ENCODE measurements around the gene SLC26A1. TPM values are rescaled to one million over a fixed set of nuclear protein-coding genes. Genes with fewer than 3 reads are reported as not detected.

Gene SLC26A1
- total RNA-seq, 1 experiment from 2014 or later = 0.22 TPM

DNA sequence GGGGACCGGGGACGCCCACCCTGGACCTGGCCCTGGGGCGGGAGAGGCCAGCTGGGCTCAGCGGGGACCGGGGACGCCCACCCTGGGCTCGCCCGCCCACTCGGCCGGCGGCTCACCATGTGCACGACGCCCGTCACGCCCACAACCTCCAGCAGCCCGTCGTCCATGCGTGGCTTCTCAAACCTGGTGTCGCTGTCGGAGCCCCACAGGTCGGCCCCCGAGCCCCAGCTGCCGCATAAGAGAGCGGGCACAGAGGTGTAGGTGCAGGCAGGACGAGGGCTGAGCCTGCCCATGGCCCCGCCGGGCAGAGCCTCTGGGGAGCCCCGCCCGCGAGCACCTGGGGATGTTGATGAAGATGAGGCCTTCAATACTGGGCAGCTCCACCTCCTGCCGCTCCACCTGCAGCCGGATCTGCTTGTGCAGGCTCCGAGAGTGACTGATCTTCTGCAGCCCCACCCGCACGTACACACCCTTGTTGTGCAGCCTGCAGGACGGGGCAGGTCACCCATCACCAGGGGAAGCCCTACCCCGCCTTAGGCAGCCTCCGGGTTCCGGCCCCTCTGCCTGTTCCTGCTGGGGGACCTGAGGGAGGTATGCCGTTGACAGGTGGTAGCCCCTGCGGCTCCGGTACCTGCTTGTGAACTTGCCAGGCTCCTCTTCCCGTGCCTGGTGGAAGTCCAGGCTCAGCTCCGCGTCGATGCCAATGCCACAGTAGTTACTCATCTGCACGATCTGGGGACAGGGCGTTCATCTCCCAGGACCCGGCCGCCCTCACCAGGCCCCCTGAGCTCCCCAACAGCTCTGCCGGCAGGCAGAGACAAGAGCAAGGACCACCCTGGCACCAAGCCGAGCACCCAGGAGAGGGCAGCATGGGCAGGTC, 31.6 kb downstream of the SLC26A1 start:
- Histone ChIP-seq H2AFZ (ENCODE audit: low read depth, low read length, poor library complexity, severe bottlenecking) (no peak overlapping the region), H3K4me3 (replicated peaks in 1 of 2; ENCODE audit: low read depth in 1 of 2, low read length in 2 of 2) (peak overlapping the region; percentile 64 to 72), H3K9me3 (ENCODE audit: control insufficient read depth in 1 of 2, insufficient read depth in 1 of 2, low read depth in 1 of 2, low read length in 2 of 2) (no peaks in the 10 kb centered on the region), H3K79me2 (ENCODE audit: insufficient read depth, low read length) (no peaks in the 10 kb centered on the region; the same call in 1 of the 2 replicates), H3K9me2 (ENCODE audit: insufficient read depth) (no peaks in the 10 kb centered on the region), H3K27me3 (ENCODE audit: insufficient read depth, low read length) (no peaks in the 10 kb centered on the region), H4K20me1 (ENCODE audit: insufficient read depth) (no peaks in the 10 kb centered on the region), H3K4me2 (ENCODE audit: low read length) (peak overlapping the region; percentile 89), H3K27ac (ENCODE audit: low read depth, low read length) (peak overlapping the region; percentile 74), H3K4me1 (ENCODE audit: control insufficient read depth in 1 of 2, insufficient read depth in 2 of 2, low read length in 2 of 2) (peaks cover 5 to 20% of the 10 kb centered on the region in 2 experiments; a peak in 3 of 4 replicates), H3K36me3 (ENCODE audit: control insufficient read depth in 1 of 2, insufficient read depth in 2 of 2, low read length in 2 of 2) (no peaks in the 10 kb centered on the region), H3K9ac (ENCODE audit: low read length) (no peak overlapping the region)
- no peak for TF ChIP-seq FOSL1 (IDR thresholded peaks at IDR 0.05; ENCODE audit: low read depth)
- no peak for TF ChIP-seq EZH2 (IDR thresholded peaks at IDR 0.05)
- no peak for TF ChIP-seq SP1 (IDR thresholded peaks at IDR 0.05; ENCODE audit: low read depth)
- TF ChIP-seq JUND (IDR thresholded peaks at IDR 0.05) = no peak
- no peak for TF ChIP-seq EGR1 (IDR thresholded peaks at IDR 0.05; ENCODE audit: low read depth)
- no peak for TF ChIP-seq CTCF (IDR thresholded peaks at IDR 0.05 in 2 of 3, conservative IDR thresholded peaks at IDR 0.05 in 1 of 3; ENCODE audit: borderline replicate concordance in 1 of 3, insufficient read depth in 1 of 3, low read depth in 2 of 3, low read length in 2 of 3)
- TF ChIP-seq, protein P1, sequence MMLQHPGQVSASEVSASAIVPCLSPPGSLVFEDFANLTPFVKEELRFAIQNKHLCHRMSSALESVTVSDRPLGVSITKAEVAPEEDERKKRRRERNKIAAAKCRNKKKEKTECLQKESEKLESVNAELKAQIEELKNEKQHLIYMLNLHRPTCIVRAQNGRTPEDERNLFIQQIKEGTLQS (IDR thresholded peaks at IDR 0.05) = no peak
- TF ChIP-seq SIN3A (IDR thresholded peaks at IDR 0.05; ENCODE audit: low read depth) = no peak
- TF ChIP-seq CEBPB (IDR thresholded peaks at IDR 0.05; ENCODE audit: low read depth) = no peak
- TF ChIP-seq TCF7L2 (IDR thresholded peaks at IDR 0.05; ENCODE audit: borderline replicate concordance, extremely low read depth, insufficient read depth, insufficient read length) = no peak
- no peak for TF ChIP-seq ZFX (IDR thresholded peaks at IDR 0.05)
- TF ChIP-seq POLR2A (IDR thresholded peaks at IDR 0.05; ENCODE audit: borderline replicate concordance, extremely low read depth, insufficient read depth, insufficient read length) = no peak
- ChIA-PET POLR2A (no interaction called here), CTCF (no interaction called here), RAD21 (ENCODE audit: low non-redundant PET in 1 of 2, low total read pairs in 2 of 2, uncharacterized antibody in 2 of 2, unreplicated experiment in 2 of 2) (no interaction called here)
- no peak for DNase-seq (ENCODE audit: low read depth, low spot score)
- no TSS peak for BruUV-seq (replicated peaks)
- no peak; the same call in 1 of the 2 replicates for ATAC-seq
- intact Hi-C loops (cut with micrococcal nuclease) = no loop called here
